ENCODE results near the gene DUSP19.

The DUSP19 gene

GRCh38 chr2:183068561-183068960 is 10.0 kb upstream of the DUSP19 start:
- no peak for DNase-seq (ENCODE audit: low read depth)

- DNase-seq (ENCODE audit: low read depth) = no peak
These were observed 9.4 kb upstream of the DUSP19 start for GRCh38 chr2:183069174-183069573.

GRCh38 chr2:183070942-183071844 is 7.4 kb upstream of the DUSP19 start:
- DNase-seq (ENCODE audit: low read depth) = no peak

GRCh38 chr2:183072177-183072576 is 6.4 kb upstream of the DUSP19 start:
- DNase-seq (ENCODE audit: low read depth) = no peak

- DNase-seq (ENCODE audit: low read depth) = no peak
These were observed 434 bp upstream of the DUSP19 start for GRCh38 chr2:183078163-183078463.

DNA sequence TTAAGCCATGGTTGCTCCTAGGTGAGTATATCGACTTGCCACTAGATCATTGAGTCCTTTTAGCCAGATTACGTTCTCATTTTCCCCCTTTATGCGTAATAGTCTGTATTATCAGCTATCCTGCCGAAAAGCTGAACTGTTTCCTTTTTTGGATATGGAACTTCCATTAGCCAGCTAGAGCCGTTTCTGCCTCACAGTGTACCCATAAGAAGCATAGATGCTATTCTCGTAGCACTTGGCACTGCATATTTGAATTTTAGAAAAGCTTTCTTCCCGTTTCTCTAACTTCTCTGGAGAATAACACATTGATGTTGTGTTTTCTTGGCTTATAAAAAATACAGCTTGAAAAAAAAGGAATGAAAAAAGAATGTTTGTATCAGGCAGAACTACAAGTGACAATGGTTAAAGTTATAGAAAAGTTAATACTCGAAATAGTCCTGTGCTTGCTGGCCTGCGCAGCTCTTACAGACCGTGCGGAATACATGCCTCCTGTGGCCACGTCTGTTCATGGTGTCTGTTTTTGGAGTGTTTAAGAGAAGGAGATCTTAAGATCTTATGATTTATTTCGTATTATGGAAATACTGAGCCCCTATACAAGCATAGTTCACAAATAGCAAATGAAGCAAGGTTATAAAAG is 710 bp downstream of the DUSP19 start:
- no peak for DNase-seq (ENCODE audit: low read depth)

- no peak for DNase-seq (ENCODE audit: low read depth)
These were observed 3.4 kb downstream of the DUSP19 start for GRCh38 chr2:183081911-183082310.

DNA sequence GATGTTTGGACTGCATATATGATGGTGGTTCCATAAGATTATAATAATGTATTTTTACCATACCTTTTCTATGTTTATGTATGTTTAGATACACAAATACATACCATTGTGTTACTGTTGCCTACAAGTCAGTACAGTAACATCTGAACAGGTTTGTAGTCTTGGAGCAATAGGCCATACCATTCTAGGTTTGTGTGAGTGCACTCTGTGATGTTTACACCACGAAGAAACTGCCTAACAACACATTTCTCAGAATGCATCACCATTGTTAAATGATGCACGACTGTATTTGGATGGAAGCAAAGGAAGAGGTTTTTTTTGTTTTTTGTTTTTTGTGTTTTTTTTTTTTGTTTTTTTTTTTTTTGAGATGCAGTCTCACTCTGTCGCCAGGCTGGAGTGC is 9.5 kb downstream of the DUSP19 start:
- no peak for DNase-seq (ENCODE audit: low read depth)

DNA sequence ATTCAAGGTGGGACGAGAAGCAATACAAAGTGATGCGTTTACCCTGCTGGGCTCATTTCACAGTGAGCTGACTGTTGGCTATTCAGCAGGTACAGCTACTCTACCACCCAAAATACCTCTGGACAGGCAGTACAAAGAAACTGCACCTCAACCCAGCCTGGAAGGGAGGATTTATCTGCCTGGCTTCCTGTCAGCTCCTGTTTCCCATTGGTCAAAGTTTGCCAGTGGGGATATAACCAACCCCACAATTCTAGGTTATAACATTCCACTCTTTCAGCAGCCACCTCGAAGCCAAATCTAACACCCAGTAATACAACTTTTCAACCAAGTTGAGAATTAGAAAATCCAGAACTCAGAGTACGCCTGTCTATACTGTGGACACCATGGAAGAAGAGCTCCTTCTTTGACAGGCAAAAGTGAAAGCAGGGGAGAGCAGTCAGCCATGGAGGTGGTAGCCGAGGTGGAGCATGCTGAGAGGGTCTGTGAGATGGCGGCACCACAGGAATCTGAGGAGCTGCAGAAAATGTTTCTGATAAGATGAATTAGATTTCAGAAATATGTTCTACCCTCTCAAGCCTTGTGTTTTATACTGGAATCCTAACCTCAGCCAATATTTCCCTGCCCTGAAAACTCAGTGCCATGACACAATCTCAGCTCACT is 10.8 kb downstream of the DUSP19 start:
- DNase-seq (ENCODE audit: low read depth) = no peak

GRCh38 chr2:183091318-183091953 is 12.9 kb downstream of the DUSP19 start:
- no peak for DNase-seq (ENCODE audit: low read depth)

DNA sequence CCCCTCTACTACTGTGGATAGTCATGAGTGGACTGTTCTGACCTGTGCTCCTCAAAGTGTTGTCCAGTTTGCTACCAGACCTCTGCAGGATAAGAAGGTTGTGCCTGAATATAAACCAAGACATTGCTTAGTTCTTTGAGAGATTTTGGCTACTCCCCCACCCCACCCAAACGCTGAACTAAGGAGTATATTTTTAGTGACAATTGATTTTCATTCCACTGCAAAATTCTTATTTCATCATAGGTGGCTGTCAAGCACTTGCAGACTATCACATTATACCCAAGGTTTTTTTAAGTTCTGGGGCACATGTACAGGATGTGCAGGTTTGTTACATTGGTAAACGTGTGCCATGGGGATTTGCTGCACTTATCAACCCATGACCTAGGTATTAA is 13.4 kb downstream of the DUSP19 start:
- DNase-seq (ENCODE audit: low read depth) = no peak

- DNase-seq (ENCODE audit: low read depth) = peak; percentile 38
These were observed 15.5 kb downstream of the DUSP19 start for GRCh38 chr2:183093857-183094657.

DNA sequence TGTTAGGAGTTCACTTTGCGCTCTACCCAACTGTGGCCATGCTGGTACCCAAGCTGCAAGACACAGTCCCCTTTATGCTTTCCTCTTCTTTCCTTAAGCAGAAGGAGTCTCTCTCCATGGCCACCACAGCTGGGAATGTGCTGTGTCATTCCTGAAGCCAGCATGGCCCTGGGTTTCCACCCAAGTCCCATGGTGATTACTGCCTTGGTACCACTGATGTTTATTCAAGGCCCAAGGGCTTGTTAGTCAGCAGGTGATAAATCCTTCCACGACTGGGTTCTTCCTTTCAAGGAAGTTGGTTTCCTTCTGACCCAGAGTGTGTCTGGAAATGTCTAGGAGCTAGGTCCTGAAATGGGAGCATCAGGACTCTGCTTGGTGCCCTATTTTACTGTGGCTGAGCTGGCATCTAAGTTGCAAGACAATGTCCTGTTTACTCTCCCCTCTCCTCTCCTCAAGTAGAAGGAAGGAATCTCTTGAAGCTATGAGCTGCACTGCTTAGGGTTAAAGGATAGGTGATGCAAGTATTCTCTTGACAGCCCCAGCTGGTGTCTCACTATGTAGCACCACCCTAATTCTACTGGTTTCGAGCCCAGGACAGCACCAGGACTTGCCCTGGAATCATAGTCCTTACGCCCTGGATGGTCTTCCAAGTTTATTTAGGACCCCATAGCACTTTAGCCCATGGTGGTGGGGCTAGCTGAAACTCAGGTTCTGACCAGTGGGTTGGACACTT is 27.0 kb downstream of the DUSP19 start:
- no peak for DNase-seq (ENCODE audit: low read depth)

DNA sequence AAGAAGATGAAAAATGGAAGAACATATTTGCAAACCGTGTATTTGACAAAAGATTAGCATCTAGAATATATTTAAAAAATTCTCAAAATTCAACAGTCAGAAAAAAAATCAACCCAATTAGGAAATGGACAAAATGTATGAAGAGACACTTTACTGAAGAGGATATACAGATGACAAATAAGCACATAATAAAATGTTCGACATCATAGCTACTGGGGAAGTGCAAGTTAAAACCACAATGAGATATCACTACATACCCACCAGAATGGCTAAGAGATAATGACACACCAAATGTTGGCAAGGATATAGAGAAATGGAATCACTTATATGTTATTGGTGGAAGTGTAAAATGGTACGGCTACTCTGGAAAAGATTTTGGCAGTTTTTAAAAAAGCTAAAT is 34.0 kb downstream of the DUSP19 start:
- DNase-seq (ENCODE audit: low read depth) = no peak

DNA sequence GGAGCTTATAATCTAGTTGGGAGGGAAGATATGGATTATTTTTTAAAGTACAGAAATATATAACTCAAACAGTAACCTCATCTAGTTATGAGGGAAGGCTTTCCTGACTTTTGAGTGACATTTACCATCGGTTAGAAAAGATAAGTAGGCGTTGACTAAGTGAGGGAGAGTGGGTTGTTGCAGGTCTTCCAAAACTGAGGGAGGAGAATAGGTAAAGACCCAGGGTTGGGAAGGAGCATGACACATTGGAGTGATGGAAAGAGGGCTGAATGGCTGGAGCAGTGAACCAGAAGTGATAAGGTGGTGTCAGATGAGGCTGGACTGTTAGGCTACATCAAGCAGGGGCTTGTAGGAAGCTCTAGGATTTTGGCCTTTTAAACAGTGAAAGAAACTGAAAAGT is 35.1 kb downstream of the DUSP19 start:
- DNase-seq (ENCODE audit: low read depth) = no peak

DNA sequence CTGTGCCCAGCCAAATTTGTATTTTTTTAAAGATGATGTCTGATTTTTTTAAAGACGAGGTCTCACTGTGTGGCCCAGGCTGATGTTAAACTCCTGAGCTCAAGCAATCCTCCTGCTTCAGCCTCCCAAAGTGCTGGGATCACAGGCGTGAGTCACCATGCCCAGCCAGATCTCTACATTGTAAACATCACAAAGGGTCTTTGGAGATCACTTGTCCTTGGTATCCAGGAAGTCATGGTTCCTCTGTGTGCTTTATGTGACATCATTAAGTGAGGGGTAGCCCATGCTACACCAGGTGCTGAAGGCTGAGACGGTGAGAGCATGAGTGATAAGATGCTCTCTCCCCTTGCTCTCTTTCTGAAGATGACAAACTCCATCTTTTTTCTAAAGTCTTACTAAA is 38.7 kb downstream of the DUSP19 start:
- DNase-seq (ENCODE audit: low read depth) = no peak

DNA sequence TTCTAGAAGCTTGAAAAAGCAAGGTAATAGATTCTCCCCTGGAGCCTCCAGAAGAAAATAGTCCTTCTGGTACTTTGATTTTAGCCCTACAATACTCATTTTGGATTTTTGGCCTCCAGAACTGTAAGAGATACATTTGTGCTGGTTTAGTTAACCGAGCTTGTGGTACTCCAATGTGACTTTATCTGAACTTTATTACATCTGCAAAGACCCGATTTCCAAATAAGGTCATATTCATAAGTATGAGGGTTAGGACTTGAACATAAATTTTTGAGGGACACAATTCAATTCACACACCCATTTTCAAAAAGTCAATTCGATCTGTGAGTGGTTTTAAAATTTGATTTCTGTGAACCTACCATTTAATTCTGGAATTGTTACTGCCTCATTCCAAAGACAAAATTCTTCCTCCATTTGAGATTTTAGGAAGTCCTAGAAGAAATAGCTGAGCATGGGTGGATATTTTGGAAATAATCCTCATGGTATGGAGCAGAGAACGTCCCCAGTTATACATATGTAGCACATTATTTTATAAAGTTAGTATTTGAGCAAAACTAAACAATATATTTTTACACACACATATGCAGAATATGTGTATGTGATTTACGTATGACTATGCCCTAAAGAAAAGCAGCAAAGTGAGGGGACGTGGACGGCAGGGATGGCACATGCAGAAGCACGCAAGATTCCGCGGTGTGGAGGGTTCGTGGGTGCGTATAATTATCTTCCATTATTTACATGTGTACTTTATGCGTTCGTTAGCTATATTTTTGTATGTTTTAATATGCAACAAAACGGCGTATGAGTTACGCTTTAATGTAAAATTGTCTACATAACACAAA is 44.8 kb downstream of the DUSP19 start:
- DNase-seq (ENCODE audit: low read depth) = no peak

DNA sequence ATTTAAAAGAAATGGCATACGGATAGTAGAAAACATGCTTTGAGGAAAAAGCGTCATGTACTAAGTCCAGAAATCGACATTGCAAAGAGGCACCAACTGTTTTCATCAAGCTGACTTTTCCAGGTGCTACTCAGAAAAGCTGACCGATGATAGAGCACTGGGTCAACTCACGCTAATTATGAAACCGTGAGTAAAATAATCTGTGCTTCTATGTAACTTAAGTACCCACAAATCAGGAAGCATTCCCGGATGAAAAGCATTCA is 45.3 kb downstream of the DUSP19 start:
- no peak for DNase-seq (ENCODE audit: low read depth)

GRCh38 chr2:183124222-183124956 is 45.8 kb downstream of the DUSP19 start, which contains the start of gene NUP35:
NUP35 (plus strand) TSS chr2:183124443; CDS start chr2:183124458, 15 bp downstream.
- peak; percentile 86 for DNase-seq (ENCODE audit: low read depth)

DNA sequence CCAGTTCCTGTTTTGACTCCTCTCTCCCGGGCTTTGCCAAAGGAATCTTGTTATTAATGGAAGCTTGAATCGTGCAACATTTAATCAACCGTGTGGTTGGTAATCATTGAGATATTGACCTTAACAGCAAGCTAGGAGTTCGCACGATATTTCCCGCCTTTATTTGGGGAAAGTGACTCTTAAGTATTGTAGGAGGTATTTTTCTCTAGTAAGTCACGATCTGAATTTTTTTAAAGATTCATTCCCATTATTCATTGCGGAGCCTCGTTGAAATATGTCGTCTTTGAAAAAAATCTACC is 46.4 kb downstream of the DUSP19 start:
- no peak for DNase-seq (ENCODE audit: low read depth)

All from HS-5 (cell line).